Measurements from ENCODE around the gene NAPSA.

NAPSA gene

GRCh38 chr19:50325310-50326100 is 39.9 kb downstream of the NAPSA start:
- Histone ChIP-seq H3K9ac (ENCODE audit: low read depth in 1 of 2, low read length in 2 of 2) (no peak overlapping the region), H3K36me3 (ENCODE audit: control insufficient read depth in 2 of 2, insufficient read depth in 2 of 2, low read length in 2 of 2) (no peaks in the 10 kb centered on the region), H3K27ac (ENCODE audit: low read depth in 2 of 2, low read length in 2 of 2) (no peak overlapping the region), H3K4me3 (ENCODE audit: low read length in 2 of 2) (peak overlapping the region in 1 of 2 donors; percentile 7), H3K4me1 (ENCODE audit: control insufficient read depth in 2 of 2, insufficient read depth in 2 of 2, low read length in 2 of 2) (peaks cover 10 to 13% of the 10 kb centered on the region in 2 donors), H3K9me3 (ENCODE audit: control insufficient read depth in 2 of 2, low read length in 2 of 2) (no peaks in the 10 kb centered on the region), H3K27me3 (ENCODE audit: control insufficient read depth in 2 of 2, insufficient read depth in 2 of 2, low read length in 2 of 2) (peaks cover 18 to 23% of the 10 kb centered on the region in 2 donors)

- Histone ChIP-seq H3K4me1 (ENCODE audit: control insufficient read depth in 2 of 2, insufficient read depth in 2 of 2, low read length in 2 of 2) (peaks cover 4 to 5% of the 10 kb centered on the region in 2 donors), H3K9ac (ENCODE audit: low read depth in 1 of 2, low read length in 2 of 2) (no peak overlapping the region), H3K36me3 (ENCODE audit: control insufficient read depth in 2 of 2, insufficient read depth in 2 of 2, low read length in 2 of 2) (no peaks in the 10 kb centered on the region), H3K27me3 (ENCODE audit: control insufficient read depth in 2 of 2, insufficient read depth in 2 of 2, low read length in 2 of 2) (peaks cover 16 to 18% of the 10 kb centered on the region in 2 donors), H3K9me3 (ENCODE audit: control insufficient read depth in 2 of 2, low read length in 2 of 2) (no peaks in the 10 kb centered on the region), H3K27ac (ENCODE audit: low read depth in 2 of 2, low read length in 2 of 2) (no peak overlapping the region), H3K4me3 (ENCODE audit: low read length in 2 of 2) (no peak overlapping the region)
These were observed 41.1 kb downstream of the NAPSA start for GRCh38 chr19:50324331-50324730.

GRCh38 chr19:50323782-50324133 is 41.7 kb downstream of the NAPSA start:
- no peaks in the 10 kb centered on the region for H3K36me3 ChIP-seq (ENCODE audit: control insufficient read depth in 2 of 2, insufficient read depth in 2 of 2, low read length in 2 of 2)
- H3K9ac ChIP-seq (ENCODE audit: low read depth in 1 of 2, low read length in 2 of 2) = no peak overlapping the region
- no peak overlapping the region for H3K27ac ChIP-seq (ENCODE audit: low read depth in 2 of 2, low read length in 2 of 2)
- peaks cover 4 to 5% of the 10 kb centered on the region in 2 donors for H3K4me1 ChIP-seq (ENCODE audit: control insufficient read depth in 2 of 2, insufficient read depth in 2 of 2, low read length in 2 of 2)
- peaks cover 16 to 18% of the 10 kb centered on the region in 2 donors for H3K27me3 ChIP-seq (ENCODE audit: control insufficient read depth in 2 of 2, insufficient read depth in 2 of 2, low read length in 2 of 2)
- H3K9me3 ChIP-seq (ENCODE audit: control insufficient read depth in 2 of 2, low read length in 2 of 2) = no peaks in the 10 kb centered on the region
- H3K4me3 ChIP-seq (ENCODE audit: low read length in 2 of 2) = no peak overlapping the region

GRCh38 chr19:50322931-50323781 is 42.3 kb downstream of the NAPSA start:
- Histone ChIP-seq H3K9ac (ENCODE audit: low read depth in 1 of 2, low read length in 2 of 2) (no peak overlapping the region), H3K9me3 (ENCODE audit: control insufficient read depth in 2 of 2, low read length in 2 of 2) (no peaks in the 10 kb centered on the region), H3K27ac (ENCODE audit: low read depth in 2 of 2, low read length in 2 of 2) (no peak overlapping the region), H3K4me1 (ENCODE audit: control insufficient read depth in 2 of 2, insufficient read depth in 2 of 2, low read length in 2 of 2) (peaks cover 2 to 4% of the 10 kb centered on the region in 2 donors), H3K36me3 (ENCODE audit: control insufficient read depth in 2 of 2, insufficient read depth in 2 of 2, low read length in 2 of 2) (no peaks in the 10 kb centered on the region), H3K4me3 (ENCODE audit: low read length in 2 of 2) (no peak overlapping the region), H3K27me3 (ENCODE audit: control insufficient read depth in 2 of 2, insufficient read depth in 2 of 2, low read length in 2 of 2) (peaks cover 16 to 18% of the 10 kb centered on the region in 2 donors)

GRCh38 chr19:50322234-50322633 is 43.2 kb downstream of the NAPSA start:
- H3K36me3 ChIP-seq (ENCODE audit: control insufficient read depth in 2 of 2, insufficient read depth in 2 of 2, low read length in 2 of 2) = no peaks in the 10 kb centered on the region
- no peak overlapping the region for H3K27ac ChIP-seq (ENCODE audit: low read depth in 2 of 2, low read length in 2 of 2)
- no peaks in the 10 kb centered on the region for H3K9me3 ChIP-seq (ENCODE audit: control insufficient read depth in 2 of 2, low read length in 2 of 2)
- peaks cover 2 to 4% of the 10 kb centered on the region in 2 donors for H3K4me1 ChIP-seq (ENCODE audit: control insufficient read depth in 2 of 2, insufficient read depth in 2 of 2, low read length in 2 of 2)
- H3K27me3 ChIP-seq (ENCODE audit: control insufficient read depth in 2 of 2, insufficient read depth in 2 of 2, low read length in 2 of 2) = peaks cover 9 to 13% of the 10 kb centered on the region in 2 donors
- H3K9ac ChIP-seq (ENCODE audit: low read depth in 1 of 2, low read length in 2 of 2) = no peak overlapping the region
- H3K4me3 ChIP-seq (ENCODE audit: low read length in 2 of 2) = no peak overlapping the region

GRCh38 chr19:50321831-50322230 is 43.6 kb downstream of the NAPSA start:
- Histone ChIP-seq H3K9me3 (ENCODE audit: control insufficient read depth in 2 of 2, low read length in 2 of 2) (no peaks in the 10 kb centered on the region), H3K36me3 (ENCODE audit: control insufficient read depth in 2 of 2, insufficient read depth in 2 of 2, low read length in 2 of 2) (no peaks in the 10 kb centered on the region), H3K4me3 (ENCODE audit: low read length in 2 of 2) (no peak overlapping the region), H3K27me3 (ENCODE audit: control insufficient read depth in 2 of 2, insufficient read depth in 2 of 2, low read length in 2 of 2) (peaks cover 5 to 9% of the 10 kb centered on the region in 2 donors), H3K27ac (ENCODE audit: low read depth in 2 of 2, low read length in 2 of 2) (no peak overlapping the region), H3K9ac (ENCODE audit: low read depth in 1 of 2, low read length in 2 of 2) (no peak overlapping the region), H3K4me1 (ENCODE audit: control insufficient read depth in 2 of 2, insufficient read depth in 2 of 2, low read length in 2 of 2) (peaks cover 2 to 4% of the 10 kb centered on the region in 2 donors)

GRCh38 chr19:50320596-50320995 is 44.8 kb downstream of the NAPSA start:
- no peak overlapping the region for H3K27ac ChIP-seq (ENCODE audit: low read depth in 2 of 2, low read length in 2 of 2)
- H3K36me3 ChIP-seq (ENCODE audit: control insufficient read depth in 2 of 2, insufficient read depth in 2 of 2, low read length in 2 of 2) = no peaks in the 10 kb centered on the region
- H3K9ac ChIP-seq (ENCODE audit: low read depth in 1 of 2, low read length in 2 of 2) = no peak overlapping the region
- H3K9me3 ChIP-seq (ENCODE audit: control insufficient read depth in 2 of 2, low read length in 2 of 2) = no peaks in the 10 kb centered on the region
- H3K4me1 ChIP-seq (ENCODE audit: control insufficient read depth in 2 of 2, insufficient read depth in 2 of 2, low read length in 2 of 2) = peaks cover 0 to under 1% of the 10 kb centered on the region in 2 donors
- H3K4me3 ChIP-seq (ENCODE audit: low read length in 2 of 2) = no peak overlapping the region
- no peaks in the 10 kb centered on the region for H3K27me3 ChIP-seq (ENCODE audit: control insufficient read depth in 2 of 2, insufficient read depth in 2 of 2, low read length in 2 of 2)

GRCh38 chr19:50320051-50320450 is 45.4 kb downstream of the NAPSA start:
- no peaks in the 10 kb centered on the region for H3K27me3 ChIP-seq (ENCODE audit: control insufficient read depth in 2 of 2, insufficient read depth in 2 of 2, low read length in 2 of 2)
- no peak overlapping the region for H3K27ac ChIP-seq (ENCODE audit: low read depth in 2 of 2, low read length in 2 of 2)

GRCh38 chr19:50319156-50319555 is 46.3 kb downstream of the NAPSA start:
- peaks cover 0 to 2% of the 10 kb centered on the region in 2 donors for H3K27me3 ChIP-seq (ENCODE audit: control insufficient read depth in 2 of 2, insufficient read depth in 2 of 2, low read length in 2 of 2)
- H3K4me1 ChIP-seq (ENCODE audit: control insufficient read depth in 2 of 2, insufficient read depth in 2 of 2, low read length in 2 of 2) = no peaks in the 10 kb centered on the region
- no peak overlapping the region for H3K27ac ChIP-seq (ENCODE audit: low read depth in 2 of 2, low read length in 2 of 2)
- H3K9me3 ChIP-seq (ENCODE audit: control insufficient read depth in 2 of 2, low read length in 2 of 2) = no peaks in the 10 kb centered on the region
- H3K36me3 ChIP-seq (ENCODE audit: control insufficient read depth in 2 of 2, insufficient read depth in 2 of 2, low read length in 2 of 2) = no peaks in the 10 kb centered on the region
- no peak overlapping the region for H3K9ac ChIP-seq (ENCODE audit: low read depth in 1 of 2, low read length in 2 of 2)
- H3K4me3 ChIP-seq (ENCODE audit: low read length in 2 of 2) = no peak overlapping the region

More at GRCh38 chr19:50320051-50320450, 45.4 kb downstream of the NAPSA start:
- no peaks in the 10 kb centered on the region for H3K36me3 ChIP-seq (ENCODE audit: control insufficient read depth in 2 of 2, insufficient read depth in 2 of 2, low read length in 2 of 2)
- no peak overlapping the region for H3K9ac ChIP-seq (ENCODE audit: low read depth in 1 of 2, low read length in 2 of 2)
- no peaks in the 10 kb centered on the region for H3K9me3 ChIP-seq (ENCODE audit: control insufficient read depth in 2 of 2, low read length in 2 of 2)
- no peaks in the 10 kb centered on the region for H3K4me1 ChIP-seq (ENCODE audit: control insufficient read depth in 2 of 2, insufficient read depth in 2 of 2, low read length in 2 of 2)
- no peak overlapping the region for H3K4me3 ChIP-seq (ENCODE audit: low read length in 2 of 2)

- no peak overlapping the region for H3K9ac ChIP-seq (ENCODE audit: low read depth in 1 of 2, low read length in 2 of 2)
- H3K27me3 ChIP-seq (ENCODE audit: control insufficient read depth in 2 of 2, insufficient read depth in 2 of 2, low read length in 2 of 2) = peaks cover 0 to 2% of the 10 kb centered on the region in 2 donors
- H3K4me1 ChIP-seq (ENCODE audit: control insufficient read depth in 2 of 2, insufficient read depth in 2 of 2, low read length in 2 of 2) = no peaks in the 10 kb centered on the region
- H3K9me3 ChIP-seq (ENCODE audit: control insufficient read depth in 2 of 2, low read length in 2 of 2) = no peaks in the 10 kb centered on the region
- H3K36me3 ChIP-seq (ENCODE audit: control insufficient read depth in 2 of 2, insufficient read depth in 2 of 2, low read length in 2 of 2) = no peaks in the 10 kb centered on the region
- no peak overlapping the region for H3K4me3 ChIP-seq (ENCODE audit: low read length in 2 of 2)
- no peak overlapping the region for H3K27ac ChIP-seq (ENCODE audit: low read depth in 2 of 2, low read length in 2 of 2)
These were observed 47.0 kb downstream of the NAPSA start for GRCh38 chr19:50318438-50318837.

Data from mucosa of rectum (tissue), 2 donors.